Sigmoid colon (tissue), 7 donors: ENCODE results near the gene SYMPK. TPM values are rescaled to one million over a fixed set of nuclear protein-coding genes. Genes with fewer than 3 reads are reported as not detected.
"Not testable (repeated sequence)": the region's sequence is repeated elsewhere in the genome, so short reads cannot be mapped to it uniquely, and the experiment has no call there.

Experiments used
- DNase-seq: peaks from one replicate; pipeline ENCODE4 v3.0.0-alpha.2; 2019
- H3K27ac ChIP-seq, 4 donors: fragments of 200-600 bp; sonication (generic); one replicate each; pipeline ENCODE4 v1.5.1; 2016 to 2019; ENCODE audit warnings: mild to moderate bottlenecking in 1 of 4
- H3K27me3 ChIP-seq, 3 donors: fragments of 200-600 bp; sonication (generic); one replicate each; pipeline ENCODE4 v1.5.1; 2019; ENCODE audit warnings: mild to moderate bottlenecking in 1 of 3
- H3K36me3 ChIP-seq, 4 donors: fragments of 200-600 bp; sonication (generic); one replicate each; pipeline ENCODE4 v1.5.1; 2016 to 2019
- H3K4me1 ChIP-seq, 4 donors: fragments of 200-600 bp; sonication (generic); one replicate each; pipeline ENCODE4 v1.5.1; 2017 to 2019
- H3K4me3 ChIP-seq, 4 donors: fragments of 200-600 bp; sonication (generic); one replicate each; pipeline ENCODE4 v1.5.1; 2017 to 2019; ENCODE audit warnings: mild to moderate bottlenecking in 2 of 4, moderate library complexity in 1 of 4
- H3K9me3 ChIP-seq, 4 donors: fragments of 200-600 bp in 3 of 4; sonication (generic) in 3 of 4; one replicate each; pipeline versions ENCODE4 v1.5.1 to v1.6.1; 2013 to 2019
- CTCF ChIP-seq, 4 experiments: fragments of 450-650 bp in 3 of 4; fragments of 200-600 bp in 1 of 4; IDR thresholded peaks; one replicate each; pipeline ENCODE4 v1.5.1; 2016 to 2019; ENCODE audit warnings: antibody characterized with exemption in 4 of 4, mild to moderate bottlenecking in 3 of 4, moderate library complexity in 2 of 4
- EP300 ChIP-seq, 4 donors: sonication (generic); formaldehyde crosslinking; IDR thresholded peaks; one replicate each; pipeline ENCODE4 v1.6.1; 2017; ENCODE audit warnings: antibody characterized with exemption in 4 of 4
- POLR2A ChIP-seq, 2 donors: fragments of 450-650 bp; IDR thresholded peaks; one replicate each; pipeline ENCODE4 v1.6.1; 2016; ENCODE audit warnings: antibody characterized with exemption in 2 of 2, mild to moderate bottlenecking in 2 of 2, moderate library complexity in 2 of 2
- POLR2AphosphoS5 ChIP-seq, 4 donors: sonication (generic); formaldehyde crosslinking; IDR thresholded peaks; one replicate each; pipeline ENCODE4 v1.6.1; 2017; ENCODE audit warnings: antibody characterized with exemption in 4 of 4
- WGBS, 2 donors: extraction: QIAGEN DNeasy Blood & Tissue Kit; methylation state at CpG; one replicate each; pipeline ENCODE4 v1.1.7; 2013; 5-methylcytosine and 5-hydroxymethylcytosine counted together
- intact Hi-C: fragments of 100-400 bp; cut with DNase I; formaldehyde crosslinking; loops from one replicate; pipeline ENCODE4 v1.15.1; 2023
- polyA plus RNA-seq, 3 donors: library from polyadenylated mRNA; stranded (reverse); fragments of 200-250 nt; gene quantifications; one replicate each; pipeline ENCODE4 v1.2.3, GENCODE V29; 2013
- total RNA-seq, 4 donors: library from RNA; depleted of rRNA; stranded (reverse); fragments of >200 nt; gene quantifications; one replicate each; pipeline ENCODE4 v1.1.0, GENCODE V29; 2016
- donor health status: healthy with polysubstance abuse.
- donor health status: Bipolar disorder and iron deficiency.
- donor health status: healthy.

The SYMPK gene
- total and polyA plus RNA-seq, 7 donors = 18.2 to 84.4 (median 28.5) TPM

- peaks cover 0 to 48% (median 19%) of the 10 kb centered on the region in 4 donors for H3K36me3 ChIP-seq
- TF ChIP-seq CTCF (IDR thresholded peaks at IDR 0.05) (no peak), POLR2AphosphoS5 (IDR thresholded peaks at IDR 0.05) (no peak), POLR2A (IDR thresholded peaks at IDR 0.05) (no peak), EP300 (IDR thresholded peaks at IDR 0.05) (no peak)
- H3K4me3 ChIP-seq = no peak overlapping the region
- no peak for DNase-seq
- peaks cover 0 to 18% (median 15%) of the 10 kb centered on the region in 4 donors for H3K4me1 ChIP-seq
- intact Hi-C loops = no loop called here
- WGBS, 2 donors = 88 to 89% methylated on average over 8 of the region's 8 CpGs
- H3K9me3 ChIP-seq = no peaks in the 10 kb centered on the region
- no peak overlapping the region for H3K27ac ChIP-seq
- H3K27me3 ChIP-seq = no peaks in the 10 kb centered on the region
Observed at GRCh38 chr19:45897261-45897812, 34.4 kb upstream of the SYMPK start.

GRCh38 chr19:45895983-45896599, 33.1 kb upstream of the SYMPK start:
- not testable (repeated sequence) for H3K27ac ChIP-seq

GRCh38 chr19:45895519-45895972, 32.6 kb upstream of the SYMPK start:
- no peak for DNase-seq
- H3K27ac ChIP-seq = no peak overlapping the region
- peaks cover 0 to 50% (median 22%) of the 10 kb centered on the region in 4 donors for H3K36me3 ChIP-seq

More at GRCh38 chr19:45895983-45896599, 33.1 kb upstream of the SYMPK start:
- H3K9me3 ChIP-seq, intact Hi-C loops, H3K27me3 ChIP-seq, H3K4me3 ChIP-seq, DNase-seq: not testable (repeated sequence)
- peaks cover 0 to 48% (median 19%) of the 10 kb centered on the region in 4 donors for H3K36me3 ChIP-seq
- peaks cover 0 to 12% (median 7%) of the 10 kb centered on the region in 4 donors for H3K4me1 ChIP-seq
- WGBS, 2 donors = 95 to 97% methylated on average over 12 of the region's 12 CpGs

GRCh38 chr19:45890877-45891276, 27.9 kb upstream of the SYMPK start:
- TF ChIP-seq EP300 (IDR thresholded peaks at IDR 0.05) = no peak
- no peak for TF ChIP-seq CTCF (IDR thresholded peaks at IDR 0.05)
- no peak for TF ChIP-seq POLR2AphosphoS5 (IDR thresholded peaks at IDR 0.05)
- no peak for TF ChIP-seq POLR2A (IDR thresholded peaks at IDR 0.05)
- Histone ChIP-seq H3K27me3 (no peaks in the 10 kb centered on the region), H3K4me3 (no peak overlapping the region), H3K9me3 (no peaks in the 10 kb centered on the region), H3K36me3 (peaks cover 0 to 22% (median 12%) of the 10 kb centered on the region in 4 donors), H3K27ac (no peak overlapping the region), H3K4me1 (peaks cover 0 to 8% (median 6%) of the 10 kb centered on the region in 4 donors)
- intact Hi-C loops = no loop called here
- no peak for DNase-seq
- WGBS, 2 donors = 91 to 93% methylated on average over 17 of the region's 17 CpGs

More at GRCh38 chr19:45895519-45895972, 32.6 kb upstream of the SYMPK start:
- H3K9me3 ChIP-seq = no peaks in the 10 kb centered on the region
- no peaks in the 10 kb centered on the region for H3K27me3 ChIP-seq
- 84 to 88% methylated on average over 9 of the region's 9 CpGs for WGBS, 2 donors
- TF ChIP-seq POLR2AphosphoS5 (IDR thresholded peaks at IDR 0.05) (no peak), EP300 (IDR thresholded peaks at IDR 0.05) (no peak), CTCF (IDR thresholded peaks at IDR 0.05) (no peak), POLR2A (IDR thresholded peaks at IDR 0.05) (no peak)
- H3K4me1 ChIP-seq = peaks cover 0 to 6% (median 2%) of the 10 kb centered on the region in 4 donors
- H3K4me3 ChIP-seq = no peak overlapping the region
- intact Hi-C loops = no loop called here

GRCh38 chr19:45889210-45889885, 26.4 kb upstream of the SYMPK start:
- WGBS, 2 donors = 74% methylated on average over 6 of the region's 6 CpGs
- TF ChIP-seq POLR2AphosphoS5 (IDR thresholded peaks at IDR 0.05) (no peak), CTCF (IDR thresholded peaks at IDR 0.05) (no peak), POLR2A (IDR thresholded peaks at IDR 0.05) (no peak), EP300 (IDR thresholded peaks at IDR 0.05) (no peak)
- intact Hi-C loops = loop anchor here (5.0 kb wide), 1 partner anchor 108 kb away; the partner anchor contains the start of gene CCDC61
- H3K36me3 ChIP-seq = peaks cover 6 to 14% (median 9%) of the 10 kb centered on the region in 4 donors
- no peak for DNase-seq
- no peaks in the 10 kb centered on the region for H3K27me3 ChIP-seq
- no peak overlapping the region for H3K4me3 ChIP-seq
- no peak overlapping the region for H3K27ac ChIP-seq
- no peaks in the 10 kb centered on the region for H3K9me3 ChIP-seq
- peaks cover 0 to 19% (median 18%) of the 10 kb centered on the region in 4 donors for H3K4me1 ChIP-seq
